ENCODE data around the gene STAG1.

DNA sequence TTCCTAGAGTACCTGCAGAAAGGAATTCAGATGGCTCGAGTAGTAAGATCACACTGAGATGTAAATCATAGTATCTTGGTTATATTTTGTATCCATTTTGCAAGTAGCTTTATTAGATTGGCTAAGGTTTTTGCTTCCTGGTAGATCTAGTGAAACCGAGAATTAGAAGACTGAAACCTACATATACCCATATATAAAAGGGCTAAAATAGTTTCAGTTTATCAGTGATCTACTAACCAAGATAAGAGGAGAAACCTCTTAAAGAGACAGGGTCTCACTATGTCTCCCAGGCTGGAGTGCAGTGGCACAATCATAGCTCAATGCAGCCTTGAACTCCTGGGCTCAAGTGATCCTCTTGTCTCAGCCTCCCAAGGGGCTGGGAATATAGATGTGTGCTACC lies 366.7 kb downstream of the STAG1 start:
- TF ChIP-seq, protein P1, sequence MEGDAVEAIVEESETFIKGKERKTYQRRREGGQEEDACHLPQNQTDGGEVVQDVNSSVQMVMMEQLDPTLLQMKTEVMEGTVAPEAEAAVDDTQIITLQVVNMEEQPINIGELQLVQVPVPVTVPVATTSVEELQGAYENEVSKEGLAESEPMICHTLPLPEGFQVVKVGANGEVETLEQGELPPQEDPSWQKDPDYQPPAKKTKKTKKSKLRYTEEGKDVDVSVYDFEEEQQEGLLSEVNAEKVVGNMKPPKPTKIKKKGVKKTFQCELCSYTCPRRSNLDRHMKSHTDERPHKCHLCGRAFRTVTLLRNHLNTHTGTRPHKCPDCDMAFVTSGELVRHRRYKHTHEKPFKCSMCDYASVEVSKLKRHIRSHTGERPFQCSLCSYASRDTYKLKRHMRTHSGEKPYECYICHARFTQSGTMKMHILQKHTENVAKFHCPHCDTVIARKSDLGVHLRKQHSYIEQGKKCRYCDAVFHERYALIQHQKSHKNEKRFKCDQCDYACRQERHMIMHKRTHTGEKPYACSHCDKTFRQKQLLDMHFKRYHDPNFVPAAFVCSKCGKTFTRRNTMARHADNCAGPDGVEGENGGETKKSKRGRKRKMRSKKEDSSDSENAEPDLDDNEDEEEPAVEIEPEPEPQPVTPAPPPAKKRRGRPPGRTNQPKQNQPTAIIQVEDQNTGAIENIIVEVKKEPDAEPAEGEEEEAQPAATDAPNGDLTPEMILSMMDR (IDR thresholded peaks at IDR 0.05; ENCODE audit: poor library complexity), result no peak
- TF ChIP-seq EZH2 (IDR thresholded peaks at IDR 0.05; ENCODE audit: borderline replicate concordance) (no peak), EZH2phosphoT487 (IDR thresholded peaks at IDR 0.05; ENCODE audit: low read depth, severe bottlenecking, unreplicated experiment) (no peak)

Measured in hepatocyte (in vitro differentiated cells).